Thymus (tissue), 11 donors: Measurements from ENCODE around the gene SH3BP4. TPM values are rescaled to one million over a fixed set of nuclear protein-coding genes. Genes with fewer than 3 reads are reported as not detected.
"Not testable (repeated sequence)": the region's sequence is repeated elsewhere in the genome, so short reads cannot be mapped to it uniquely, and the experiment has no call there.

Experiments used
- DNase-seq, 9 donors: peaks; one replicate each; pipeline ENCODE4 v3.0.0-alpha.2; 2013; ENCODE audit warnings: low spot score in 9 of 9, low read depth in 6 of 9, missing footprints in 1 of 9
- H3K27ac ChIP-seq, 2 donors: one replicate each; pipeline ENCODE4 v1.5.1; 2013; ENCODE audit warnings: control low read depth in 1 of 2, low read depth in 1 of 2, low read length in 1 of 2, mild to moderate bottlenecking in 1 of 2, moderate library complexity in 1 of 2
- H3K27me3 ChIP-seq, 2 donors: one replicate each; pipeline ENCODE4 v1.5.1; 2013; ENCODE audit warnings: low read length in 1 of 2; ENCODE audit not compliant: control insufficient read depth in 2 of 2, insufficient read depth in 1 of 2
- H3K36me3 ChIP-seq, 2 donors: one replicate each; pipeline ENCODE4 v1.5.1; 2013; ENCODE audit warnings: low read length in 1 of 2, mild to moderate bottlenecking in 1 of 2, moderate library complexity in 1 of 2; ENCODE audit not compliant: control insufficient read depth in 2 of 2, insufficient read depth in 2 of 2
- H3K4me1 ChIP-seq, 2 donors: one replicate each; pipeline ENCODE4 v1.5.1; 2013; ENCODE audit warnings: low read length in 2 of 2; ENCODE audit not compliant: control insufficient read depth in 2 of 2, insufficient read depth in 2 of 2
- H3K4me3 ChIP-seq, 2 donors: one replicate each; pipeline ENCODE4 v1.5.1; 2013; ENCODE audit warnings: low read length in 2 of 2, control low read depth in 1 of 2, mild to moderate bottlenecking in 1 of 2
- H3K9me3 ChIP-seq, 2 donors: one replicate each; pipeline ENCODE4 v1.5.1; 2013; ENCODE audit warnings: low read length in 1 of 2, mild to moderate bottlenecking in 1 of 2; ENCODE audit not compliant: control insufficient read depth in 2 of 2, insufficient read depth in 1 of 2
- WGBS: extraction: QIAGEN DNeasy Blood & Tissue Kit; methylation state at CpG from one replicate; pipeline ENCODE4 v1.1.7; 2013; 5-methylcytosine and 5-hydroxymethylcytosine counted together
- polyA plus RNA-seq: library from polyadenylated mRNA; stranded (reverse); fragments of 200-250 nt; gene quantifications from one replicate; pipeline ENCODE4 v1.2.3, GENCODE V29; 2013
- total RNA-seq: library from RNA; stranded (reverse); fragments of 120-200 nt; gene quantifications from one replicate; pipeline ENCODE4 v1.2.4, GENCODE V29; 2013
- donor health status: healthy.

Gene SH3BP4
- total and polyA plus RNA-seq, 2 donors: 6.2 to 12.3 TPM

GRCh38 chr2:235011929-235012631 lies 60.3 kb downstream of the SH3BP4 start:
- no peaks in the 10 kb centered on the region for H3K4me1 ChIP-seq
- no peak overlapping the region for H3K4me3 ChIP-seq
- no peak overlapping the region for H3K27ac ChIP-seq
- 97% methylated on average over 15 of the region's 15 CpGs for WGBS
- no peaks in the 10 kb centered on the region for H3K36me3 ChIP-seq
- no peaks in the 10 kb centered on the region for H3K27me3 ChIP-seq
- H3K9me3 ChIP-seq: peaks cover 0 to 8% of the 10 kb centered on the region in 2 donors
- DNase-seq: no peak

DNA sequence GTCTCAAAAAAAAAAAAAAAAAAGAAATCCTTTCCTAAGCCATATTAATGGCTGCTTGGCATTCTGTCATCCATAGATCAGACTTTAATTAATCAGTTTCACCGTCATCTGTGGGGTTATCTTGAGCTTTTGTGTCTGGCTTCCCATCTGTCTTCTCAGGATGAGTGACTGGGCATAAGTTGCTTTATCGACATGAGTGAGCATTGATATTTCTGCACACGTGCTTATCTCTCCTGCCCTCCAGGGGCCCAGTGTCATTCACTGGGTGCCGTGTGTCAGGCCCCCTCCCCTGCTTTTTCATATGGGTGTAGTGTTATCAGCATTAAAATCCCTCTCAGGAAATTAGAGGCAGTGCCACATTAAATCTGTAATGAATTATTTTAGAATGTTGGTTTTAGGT lies 65.6 kb downstream of the SH3BP4 start:
- no peaks in the 10 kb centered on the region for H3K27me3 ChIP-seq
- H3K4me3 ChIP-seq: no peak overlapping the region
- H3K27ac ChIP-seq: no peak overlapping the region
- H3K9me3 ChIP-seq: peaks cover 0 to 8% of the 10 kb centered on the region in 2 donors
- no peaks in the 10 kb centered on the region for H3K36me3 ChIP-seq
- DNase-seq: no peak
- WGBS: 88% methylated on average over 4 of the region's 4 CpGs
- no peaks in the 10 kb centered on the region for H3K4me1 ChIP-seq

DNA sequence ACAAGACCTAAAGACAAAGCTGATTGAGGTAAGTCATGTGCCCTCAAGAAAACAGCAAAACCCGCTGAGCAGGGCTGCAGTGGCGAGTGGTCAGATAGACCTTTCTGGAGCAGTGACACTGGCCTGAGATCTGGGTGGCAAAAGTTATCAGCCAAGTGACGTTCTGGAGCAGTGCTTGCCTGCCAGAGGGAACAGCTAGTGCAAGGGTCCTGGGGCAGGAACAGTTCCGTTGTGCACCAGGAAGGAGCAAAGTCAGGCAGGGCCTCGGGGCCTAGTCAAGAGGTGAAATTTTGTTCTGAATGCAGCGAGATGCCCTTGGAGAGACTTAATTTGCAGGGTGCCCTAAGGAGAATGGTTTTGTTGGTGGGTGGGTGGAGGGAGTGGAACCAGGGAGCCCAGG lies 67.0 kb downstream of the SH3BP4 start:
- 97% methylated on average over 6 of the region's 6 CpGs for WGBS
- Histone ChIP-seq H3K36me3 (no peaks in the 10 kb centered on the region), H3K9me3 (peaks cover 0 to 8% of the 10 kb centered on the region in 2 donors), H3K4me1 (no peaks in the 10 kb centered on the region), H3K27me3 (no peaks in the 10 kb centered on the region), H3K27ac (no peak overlapping the region), H3K4me3 (no peak overlapping the region)
- no peak for DNase-seq

GRCh38 chr2:235020141-235020540 lies 68.3 kb downstream of the SH3BP4 start:
- not testable (repeated sequence) for H3K4me3 ChIP-seq, H3K4me1 ChIP-seq, H3K27ac ChIP-seq, H3K36me3 ChIP-seq, DNase-seq, H3K27me3 ChIP-seq, H3K9me3 ChIP-seq
- WGBS: 98% methylated on average over 4 of the region's 4 CpGs

- Histone ChIP-seq H3K27me3 (no peaks in the 10 kb centered on the region), H3K36me3 (no peaks in the 10 kb centered on the region), H3K9me3 (no peaks in the 10 kb centered on the region), H3K4me3 (no peak overlapping the region), H3K27ac (no peak overlapping the region), H3K4me1 (peaks cover 0 to 6% of the 10 kb centered on the region in 2 donors)
- DNase-seq: no peak
- WGBS: 96% methylated on average over 2 of the region's 2 CpGs
These were observed 69.9 kb downstream of the SH3BP4 start for GRCh38 chr2:235021752-235022151.

DNA sequence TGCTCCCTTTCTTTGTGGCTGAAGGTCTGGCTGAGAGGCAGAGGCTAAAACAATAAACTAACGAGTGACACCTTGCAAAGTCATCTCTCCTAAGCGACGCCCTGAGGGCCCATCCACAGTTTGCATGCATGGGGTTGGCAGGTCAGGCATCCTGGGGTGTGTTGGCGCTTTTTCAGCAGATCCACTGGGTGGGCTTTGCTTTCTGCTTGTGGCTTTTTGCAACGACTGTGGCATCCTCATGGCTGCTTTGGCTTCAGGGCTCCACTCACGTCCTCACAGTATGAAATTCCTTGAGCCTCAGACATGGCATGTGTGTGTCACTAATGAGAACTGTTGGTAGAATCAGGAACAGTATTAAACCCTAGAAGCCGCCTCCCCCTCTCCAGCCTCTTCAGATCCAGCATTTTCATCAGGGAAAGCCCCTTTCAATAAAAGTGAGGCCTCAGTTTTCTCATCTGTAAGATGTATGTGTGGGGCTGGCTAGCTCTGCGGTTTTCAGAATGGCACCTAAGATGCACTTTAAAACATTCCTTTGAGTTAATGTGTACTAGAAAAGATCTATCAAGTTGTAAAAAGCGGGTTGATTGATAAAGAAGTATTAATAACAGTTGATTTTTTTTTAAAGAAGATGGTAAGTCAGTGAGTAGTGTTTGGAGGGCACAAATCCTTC lies 72.5 kb downstream of the SH3BP4 start:
- H3K27me3 ChIP-seq: no peaks in the 10 kb centered on the region
- no peak overlapping the region for H3K27ac ChIP-seq
- WGBS: 88% methylated on average over 9 of the region's 9 CpGs
- H3K4me3 ChIP-seq: no peak overlapping the region
- H3K9me3 ChIP-seq: no peaks in the 10 kb centered on the region
- peaks cover 0 to 11% of the 10 kb centered on the region in 2 donors for H3K4me1 ChIP-seq
- no peaks in the 10 kb centered on the region for H3K36me3 ChIP-seq
- DNase-seq: no peak

DNA sequence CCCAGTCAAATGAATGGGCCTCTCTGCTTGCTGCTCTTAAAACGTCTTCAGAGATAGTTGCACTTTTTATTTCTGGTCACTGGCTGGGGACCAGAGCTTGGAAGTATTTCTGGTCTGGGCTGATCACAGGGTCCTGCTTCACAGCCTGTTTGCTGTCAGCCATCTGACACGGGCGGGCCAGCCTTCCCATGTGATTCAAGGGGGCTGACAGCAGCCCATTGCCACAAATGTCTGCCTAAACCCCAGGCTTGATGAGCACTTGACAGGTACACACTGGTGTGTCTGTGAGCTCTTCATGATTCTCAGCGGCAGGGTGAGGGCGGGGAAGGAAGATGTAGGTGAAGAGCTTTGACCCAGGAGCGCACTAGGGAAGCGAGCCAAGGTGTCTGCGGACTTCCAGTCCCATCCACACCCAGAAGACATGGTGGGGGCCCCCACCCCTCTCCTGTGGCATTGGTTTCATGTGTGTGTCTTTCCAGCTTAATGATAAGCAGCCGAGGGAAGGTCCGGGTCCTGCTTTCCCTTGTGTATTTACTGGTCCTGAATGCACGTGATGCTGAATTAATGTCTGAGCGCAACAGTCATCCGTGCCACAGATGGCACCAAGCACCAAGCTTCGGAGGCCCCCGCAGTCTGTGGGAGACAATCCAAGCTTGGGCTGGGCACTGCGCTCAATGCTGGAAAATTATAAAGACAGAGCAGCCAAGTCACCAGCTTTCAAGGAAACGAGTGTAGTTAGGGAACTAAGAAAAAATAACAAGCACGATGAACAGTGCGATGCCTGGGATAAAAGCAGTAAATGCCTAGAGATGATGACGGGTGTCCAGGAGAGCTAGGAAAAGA lies 73.3 kb downstream of the SH3BP4 start:
- DNase-seq: no peak
- WGBS: 93% methylated on average over 20 of the region's 20 CpGs

GRCh38 chr2:235025800-235026536 lies 74.2 kb downstream of the SH3BP4 start:
- no peak overlapping the region for H3K4me3 ChIP-seq
- DNase-seq: no peak

More for the DNA sequence above, 73.3 kb downstream of the SH3BP4 start:
- Histone ChIP-seq H3K27me3 (no peaks in the 10 kb centered on the region), H3K4me3 (no peak overlapping the region), H3K9me3 (no peaks in the 10 kb centered on the region), H3K27ac (peak overlapping the region in 1 of 2 donors; percentile 73), H3K36me3 (no peaks in the 10 kb centered on the region), H3K4me1 (peaks cover 0 to 11% of the 10 kb centered on the region in 2 donors)

More at GRCh38 chr2:235025800-235026536, 74.2 kb downstream of the SH3BP4 start:
- Histone ChIP-seq H3K27me3 (no peaks in the 10 kb centered on the region), H3K36me3 (no peaks in the 10 kb centered on the region), H3K9me3 (no peaks in the 10 kb centered on the region), H3K27ac (peak overlapping the region in 1 of 2 donors; percentile 73), H3K4me1 (peaks cover 0 to 11% of the 10 kb centered on the region in 2 donors)
- WGBS: 97% methylated on average over 11 of the region's 11 CpGs
